AG04450 (cell line): ENCODE results near the gene VAMP2. TPM values are rescaled to one million over a fixed set of nuclear protein-coding genes. Genes with fewer than 3 reads are reported as not detected.

Experiments
- CTCF ChIA-PET: fragments of 300-600, 350-600 bp; formaldehyde crosslinking; extraction: SDS; loops from one replicate; lab custom pipeline; 2022; ENCODE audit warnings: antibody characterized with exemption, inconsistent platforms; lab: Charles Lee
- POLR2A ChIA-PET: fragments of 350-600 bp; formaldehyde crosslinking; extraction: SDS; loops from one replicate; lab custom pipeline; 2021; ENCODE audit warnings: antibody characterized with exemption, inconsistent platforms; lab: Yijun Ruan, JAX
- DNase-seq: peaks from one replicate; pipeline ENCODE4 v3.0.0-alpha.2; 2011; ENCODE audit warnings: low read depth, low spot score
- H3K27ac ChIP-seq: one replicate; pipeline ENCODE4 v1.5.1; 2012; ENCODE audit warnings: low read depth, low read length, control low read depth
- H3K27me3 ChIP-seq: one replicate; pipeline ENCODE4 v1.6.0; 2012; ENCODE audit warnings: low read length; ENCODE audit not compliant: control insufficient read depth, insufficient read depth
- H3K4me3 ChIP-seq: 2 replicates; pipeline ENCODE4 v1.5.1; 2011; ENCODE audit warnings: mild to moderate bottlenecking, low read depth, low read length, control low read depth
- H3K9me3 ChIP-seq: 2 replicates; pipeline ENCODE4 v1.5.1; 2012; ENCODE audit warnings: low read length; ENCODE audit not compliant: control insufficient read depth, insufficient read depth
- CTCF ChIP-seq: IDR thresholded peaks from 2 replicates; pipeline ENCODE4 v1.5.1; 2011; ENCODE audit warnings: low read depth, low read length, control low read depth, inconsistent platforms
- polyA plus RNA-seq: library from polyadenylated mRNA; depleted of rRNA; stranded (reverse); fragments of >200 nt; gene quantifications from 2 replicates; pipeline ENCODE4 v1.2.3, GENCODE V29; 2011

The VAMP2 gene
- polyA plus RNA-seq, 1 experiment: 20.8 TPM

- DNase-seq: no peak
- ChIA-PET CTCF (interaction anchor here (5.2 kb wide), 1 partner anchor 22 kb away, joined by 38 read pairs; the partner anchor contains the start of gene ALOXE3), POLR2A (interaction anchor here (0.6 to 3.7 kb wide), 4 partner anchors 9 to 116 kb away, joined by 3 to 18 read pairs (median 8); partner anchors contain the start of gene PER1)
Measured at GRCh38 chr17:8141045-8141444, 21.7 kb downstream of the VAMP2 start.

GRCh38 chr17:8140065-8141029 lies 22.4 kb downstream of the VAMP2 start:
- no peak for DNase-seq
- ChIA-PET CTCF (interaction anchor here (5.2 kb wide), 1 partner anchor 21 kb away, joined by 38 read pairs; the partner anchor contains the start of gene ALOXE3), POLR2A (interaction anchor here (0.8 to 3.7 kb wide), 3 partner anchors 10 to 33 kb away, joined by 3 to 18 read pairs (median 14); partner anchors contain the start of gene PER1)
- no peaks in the 10 kb centered on the region; the same call in 1 of the 2 replicates for H3K9me3 ChIP-seq
- no peaks in the 10 kb centered on the region for H3K27me3 ChIP-seq
- H3K4me3 ChIP-seq: no peak overlapping the region
- TF ChIP-seq CTCF: no peak
- no peak overlapping the region for H3K27ac ChIP-seq

More at GRCh38 chr17:8141045-8141444, 21.7 kb downstream of the VAMP2 start:
- Histone ChIP-seq H3K9me3 (no peaks in the 10 kb centered on the region; the same call in 1 of the 2 replicates), H3K27ac (no peak overlapping the region), H3K4me3 (no peak overlapping the region), H3K27me3 (no peaks in the 10 kb centered on the region)
- TF ChIP-seq CTCF: no peak

- no peaks in the 10 kb centered on the region for H3K27me3 ChIP-seq
- POLR2A ChIA-PET: interaction anchor here (0.6 to 3.7 kb wide), 6 partner anchors 11 to 655 kb away, joined by 3 to 18 read pairs (median 7); partner anchors contain the start of genes BORCS6, PER1 and POLR2A
- TF ChIP-seq CTCF: peak; percentile 89
Measured at GRCh38 chr17:8138672-8139371, 23.9 kb downstream of the VAMP2 start.

GRCh38 chr17:8138374-8138671 lies 24.4 kb downstream of the VAMP2 start:
- Histone ChIP-seq H3K27me3 (no peaks in the 10 kb centered on the region), H3K4me3 (peak overlapping the region; percentile 55), H3K27ac (no peak overlapping the region), H3K9me3 (no peaks in the 10 kb centered on the region; the same call in 1 of the 2 replicates)
- TF ChIP-seq CTCF: no peak
- ChIA-PET POLR2A (interaction anchor here (1.0 to 3.7 kb wide), 4 partner anchors 12 to 654 kb away, joined by 3 to 18 read pairs (median 4); partner anchors contain the start of genes BORCS6 and POLR2A), CTCF (interaction anchor here (0.6 to 5.2 kb wide), 12 partner anchors 9 to 439 kb away, joined by 3 to 38 read pairs (median 6); partner anchors contain the start of genes ALOXE3 and TMEM107)
- no peak for DNase-seq

More at GRCh38 chr17:8138672-8139371, 23.9 kb downstream of the VAMP2 start:
- CTCF ChIA-PET: interaction anchor here (0.6 to 5.2 kb wide), 11 partner anchors 8 to 438 kb away, joined by 3 to 38 read pairs (median 6); partner anchors contain the start of genes ALOXE3 and TMEM107
- Histone ChIP-seq H3K4me3 (peak overlapping the region; percentile 56), H3K9me3 (no peaks in the 10 kb centered on the region; the same call in 1 of the 2 replicates), H3K27ac (peak overlapping the region; percentile 59)
- peak; percentile 95 for DNase-seq
